Stomach (tissue), 19 donors: Measurements from ENCODE around the gene ATP6V0B. TPM values are rescaled to one million over a fixed set of nuclear protein-coding genes. Genes with fewer than 3 reads are reported as not detected.

ENCODE experiments used
- DNase-seq, 2 donors: peaks; one replicate each; pipeline versions ENCODE4 v3.0.0 to v3.0.0-alpha.2; 2013 to 2019
- H3K27ac ChIP-seq, 5 donors: fragments of 200-600 bp in 4 of 5; sonication (generic) in 4 of 5; one replicate each; pipeline ENCODE4 v1.5.1; 2013 to 2019; ENCODE audit warnings: mild to moderate bottlenecking in 1 of 5, moderate library complexity in 1 of 5
- H3K27me3 ChIP-seq, 3 donors: fragments of 200-600 bp; sonication (generic); one replicate each; pipeline ENCODE4 v1.5.1; 2017 to 2019; ENCODE audit warnings: mixed run types in 1 of 3
- H3K36me3 ChIP-seq, 4 donors: fragments of 200-600 bp; sonication (generic); 1 replicate in 3 of 4; 2 replicates in 1 of 4; pipeline ENCODE4 v1.5.1; 2016 to 2019
- H3K4me1 ChIP-seq, 4 donors: fragments of 200-600 bp; sonication (generic); one replicate each; pipeline ENCODE4 v1.5.1; 2016 to 2019
- H3K4me3 ChIP-seq, 4 donors: fragments of 200-600 bp; sonication (generic) in 3 of 4; one replicate each; pipeline ENCODE4 v1.5.1; 2016 to 2019; ENCODE audit warnings: mild to moderate bottlenecking in 1 of 4
- H3K9me3 ChIP-seq, 4 donors: fragments of 200-600 bp; sonication (generic); one replicate each; pipeline ENCODE4 v1.5.1; 2016 to 2019
- EP300 ChIP-seq: sonication (generic); formaldehyde crosslinking; IDR thresholded peaks from one replicate; pipeline ENCODE4 v1.6.1; 2017; ENCODE audit warnings: antibody characterized with exemption
- POLR2A ChIP-seq, 4 donors: fragments of 450-650 bp; IDR thresholded peaks; one replicate each; pipeline ENCODE4 v1.6.1; 2016; ENCODE audit warnings: antibody characterized with exemption in 4 of 4, control low read depth in 2 of 4, mild to moderate bottlenecking in 1 of 4, moderate library complexity in 1 of 4
- POLR2AphosphoS5 ChIP-seq, 3 donors: sonication (generic); formaldehyde crosslinking; IDR thresholded peaks; one replicate each; pipeline ENCODE4 v1.6.1; 2016; ENCODE audit warnings: antibody characterized with exemption in 3 of 3
- WGBS, 5 donors: extraction: QIAGEN DNeasy Blood & Tissue Kit in 3 of 5; methylation state at CpG; one replicate each; pipeline versions ENCODE4 v1.1.5 to v1.1.7; 2013 to 2018; 5-methylcytosine and 5-hydroxymethylcytosine counted together
- intact Hi-C: fragments of 100-400 bp; cut with DNase I; formaldehyde crosslinking; loops from one replicate; pipeline ENCODE4 v1.15.1; 2023; ENCODE audit warnings: low total_unique reads
- long read RNA-seq, 10 donors: transcript quantifications; one replicate each; lab custom pipeline, GENCODE V29; 2026
- polyA plus RNA-seq, 3 donors: library from polyadenylated mRNA; stranded (reverse); fragments of 200-250 nt; gene quantifications; one replicate each; pipeline ENCODE4 v1.2.3, GENCODE V29; 2013
- total RNA-seq, 5 donors: library from RNA; depleted of rRNA; stranded (reverse); fragments of >200 nt; gene quantifications; one replicate each; pipeline versions ENCODE4 v1.1.0 to v1.2.3, GENCODE V29; 2014 to 2016
- TF ChIP-seq, protein P1 (sequence below), 7 experiments: fragments of 450-650 bp in 4 of 7; fragments of 200-600 bp in 3 of 7; sonication (generic) in 3 of 7; IDR thresholded peaks; one replicate each; pipeline ENCODE4 v1.5.1; 2016 to 2019; ENCODE audit warnings: antibody characterized with exemption in 7 of 7, control low read depth in 2 of 7, mild to moderate bottlenecking in 1 of 7
- donor health status: healthy with polysubstance abuse.
- donor health status: Bipolar disorder and iron deficiency.
- donor health status: healthy.

ATP6V0B gene
- 100 to 1,000 TPM in 1 of 5 donors, 10 to 100 TPM in 4; 32.1 to 142 (median 85.2) TPM for total RNA-seq
- polyA plus RNA-seq = 100 to 1,000 TPM in 2 of 3 donors, 10 to 100 TPM in 1; 94.7 to 188 (median 162) TPM
- long read RNA-seq, donor 1, transcript ATP6V0B-205 (8 exons, 1,298 nt) = major isoform, 16 of 23 reads
- long read RNA-seq, donor 1, partial matches to known transcripts = 0 of 23 reads
- long read RNA-seq, donor 1, other reads (novel, unspliced or antisense) = 0 of 23 reads
- long read RNA-seq, donor 2, transcript ATP6V0B-205 (8 exons, 1,298 nt) = major isoform, 32 of 38 reads
- long read RNA-seq, donor 2, partial matches to known transcripts = 0 of 38 reads
- long read RNA-seq, donor 2, other reads (novel, unspliced or antisense) = 0 of 38 reads
- long read RNA-seq, donor 3, transcript ATP6V0B-205 (8 exons, 1,298 nt) = major isoform, 16 of 31 reads
- long read RNA-seq, donor 3, partial matches to known transcripts = 13 of 31 reads
- long read RNA-seq, donor 3, other reads (novel, unspliced or antisense) = 0 of 31 reads
- long read RNA-seq, donor 4, partial matches to known transcripts = 0 of 1 reads
- long read RNA-seq, donor 4, other reads (novel, unspliced or antisense) = 0 of 1 reads
- long read RNA-seq, donor 5, transcript ATP6V0B-205 (8 exons, 1,298 nt) = major isoform, 40 of 50 reads
- long read RNA-seq, donor 5, partial matches to known transcripts = 6 of 50 reads
- long read RNA-seq, donor 5, other reads (novel, unspliced or antisense) = 0 of 50 reads
- long read RNA-seq, donor 6 = 0 reads
- long read RNA-seq, donor 7, transcript ATP6V0B-205 (8 exons, 1,298 nt) = major isoform, 46 of 58 reads
- long read RNA-seq, donor 7, transcript ATP6V0B-201 (7 exons, 944 nt) = minor isoform, 7 of 58 reads
- long read RNA-seq, donor 7, partial matches to known transcripts = 0 of 58 reads
- long read RNA-seq, donor 7, other reads (novel, unspliced or antisense) = 0 of 58 reads
- long read RNA-seq, donor 8, transcript ATP6V0B-213 (7 exons, 1,685 nt) = minor isoform, 6 of 43 reads
- long read RNA-seq, donor 8, transcript ATP6V0B-205 (8 exons, 1,298 nt) = major isoform, 34 of 43 reads
- long read RNA-seq, donor 8, partial matches to known transcripts = 0 of 43 reads
- long read RNA-seq, donor 8, other reads (novel, unspliced or antisense) = 0 of 43 reads
- long read RNA-seq, donor 9, transcript ATP6V0B-205 (8 exons, 1,298 nt) = major isoform, 35 of 63 reads
- long read RNA-seq, donor 9, transcript ATP6V0B-201 (7 exons, 944 nt) = minor isoform, 5 of 63 reads
- long read RNA-seq, donor 9, partial matches to known transcripts = 17 of 63 reads
- long read RNA-seq, donor 9, other reads (novel, unspliced or antisense) = 0 of 63 reads
- long read RNA-seq, donor 10, transcript ATP6V0B-205 (8 exons, 1,298 nt) = major isoform, 15 of 17 reads
- long read RNA-seq, donor 10, partial matches to known transcripts = 0 of 17 reads
- long read RNA-seq, donor 10, other reads (novel, unspliced or antisense) = 0 of 17 reads

DNA sequence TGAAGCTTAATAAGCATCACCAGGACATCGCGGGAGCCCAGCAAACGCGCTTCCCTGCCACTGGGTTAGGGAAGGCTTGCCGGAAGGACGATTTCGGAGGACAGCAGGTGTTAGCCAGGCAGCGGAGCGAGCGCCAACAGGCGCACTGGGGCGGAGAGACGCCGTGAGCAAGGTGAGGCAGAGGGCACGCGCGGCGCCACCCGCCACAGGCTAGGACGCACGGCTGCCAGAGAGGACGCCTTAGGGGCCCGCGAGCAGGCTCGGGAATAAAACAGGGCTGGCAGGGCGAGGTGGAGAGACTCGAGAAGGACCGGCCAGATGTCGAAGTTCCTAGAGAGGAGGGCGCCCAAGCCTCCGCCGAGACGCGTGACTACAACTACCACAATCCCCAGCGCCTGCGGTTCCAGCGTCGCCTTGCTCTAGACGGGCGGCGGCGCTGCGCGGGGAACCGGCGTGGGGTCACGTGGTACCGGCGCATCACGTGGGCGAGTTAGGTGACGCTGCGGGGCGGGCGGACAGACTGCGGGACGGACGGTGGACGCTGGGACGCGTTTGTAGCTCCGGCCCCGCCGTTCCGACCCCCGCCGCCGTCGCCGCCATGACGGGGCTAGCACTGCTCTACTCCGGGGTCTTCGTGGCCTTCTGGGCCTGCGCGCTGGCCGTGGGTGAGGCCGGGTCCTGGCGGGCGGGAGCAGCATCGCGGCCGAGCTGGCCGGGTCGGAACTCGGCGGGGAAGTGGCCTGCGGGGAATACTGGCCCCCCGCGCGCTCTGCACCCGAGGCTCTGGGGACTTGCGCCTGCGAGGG, at the start of gene ATP6V0B:
ATP6V0B (plus strand) TSS at position 518 of the 806 bp plus-strand sequence; CDS start at position 599, 81 bp downstream.
- Histone ChIP-seq H3K27me3 (no peaks in the 10 kb centered on the region), H3K4me3 (peak within 1 kb of the TSS; percentile 63 to 84 (median 76)), H3K36me3 (peaks cover 13 to 50% (median 40%) of the 10 kb centered on the region in 4 donors), H3K4me1 (peaks cover 46 to 72% (median 63%) of the 10 kb centered on the region in 4 donors), H3K9me3 (no peaks in the 10 kb centered on the region), H3K27ac (peak within 1 kb of the TSS; percentile 90 to 97 (median 96))
- intact Hi-C loops = no loop called here
- DNase-seq = peak; percentile 98 to 99
- WGBS, 5 donors = 0 to 1% (median 1%) methylated on average over 57 to 93 of the region's 93 CpGs
- TF ChIP-seq, protein P1, sequence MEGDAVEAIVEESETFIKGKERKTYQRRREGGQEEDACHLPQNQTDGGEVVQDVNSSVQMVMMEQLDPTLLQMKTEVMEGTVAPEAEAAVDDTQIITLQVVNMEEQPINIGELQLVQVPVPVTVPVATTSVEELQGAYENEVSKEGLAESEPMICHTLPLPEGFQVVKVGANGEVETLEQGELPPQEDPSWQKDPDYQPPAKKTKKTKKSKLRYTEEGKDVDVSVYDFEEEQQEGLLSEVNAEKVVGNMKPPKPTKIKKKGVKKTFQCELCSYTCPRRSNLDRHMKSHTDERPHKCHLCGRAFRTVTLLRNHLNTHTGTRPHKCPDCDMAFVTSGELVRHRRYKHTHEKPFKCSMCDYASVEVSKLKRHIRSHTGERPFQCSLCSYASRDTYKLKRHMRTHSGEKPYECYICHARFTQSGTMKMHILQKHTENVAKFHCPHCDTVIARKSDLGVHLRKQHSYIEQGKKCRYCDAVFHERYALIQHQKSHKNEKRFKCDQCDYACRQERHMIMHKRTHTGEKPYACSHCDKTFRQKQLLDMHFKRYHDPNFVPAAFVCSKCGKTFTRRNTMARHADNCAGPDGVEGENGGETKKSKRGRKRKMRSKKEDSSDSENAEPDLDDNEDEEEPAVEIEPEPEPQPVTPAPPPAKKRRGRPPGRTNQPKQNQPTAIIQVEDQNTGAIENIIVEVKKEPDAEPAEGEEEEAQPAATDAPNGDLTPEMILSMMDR (IDR thresholded peaks at IDR 0.05) = peak in 2 of 7 experiments; percentile 22 to 32
- TF ChIP-seq EP300 (no peak), POLR2AphosphoS5 (IDR thresholded peaks at IDR 0.05) (peak; percentile 91 to 99 (median 98)), POLR2A (IDR thresholded peaks at IDR 0.05) (peak in 1 of 4 donors; percentile 81)

DNA sequence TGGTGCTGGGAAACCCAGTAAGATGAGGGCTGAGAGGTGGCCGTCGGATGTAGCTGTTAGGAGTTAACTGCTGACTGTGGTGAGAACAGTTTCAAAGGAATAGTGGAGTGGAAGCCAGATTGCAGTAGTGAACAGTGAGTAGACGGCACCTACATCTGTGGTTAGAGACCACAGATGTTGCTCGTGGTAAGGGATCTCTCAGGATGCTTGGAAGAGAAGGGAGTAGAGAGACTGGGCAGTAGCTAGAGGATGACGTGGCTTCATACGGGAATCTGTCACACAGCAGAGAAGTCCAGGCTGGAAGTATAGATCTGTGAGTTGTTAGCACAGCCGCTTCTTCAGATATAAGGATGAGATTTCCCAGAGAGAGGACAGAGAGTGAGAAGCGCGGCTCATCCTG, 48.9 kb upstream of the ATP6V0B start:
- no peak for DNase-seq
- Histone ChIP-seq H3K4me3 (no peak overlapping the region), H3K27me3 (no peaks in the 10 kb centered on the region), H3K27ac (no peak overlapping the region), H3K4me1 (no peaks in the 10 kb centered on the region), H3K9me3 (no peaks in the 10 kb centered on the region), H3K36me3 (peaks cover 0 to 31% (median 12%) of the 10 kb centered on the region in 4 donors)
- TF ChIP-seq EP300 = no peak
- whole genome bisulfite sequencing, 5 donors = 90 to 96% (median 93%) methylated on average over 9 of the region's 9 CpGs
- intact Hi-C loops = no loop called here

DNA sequence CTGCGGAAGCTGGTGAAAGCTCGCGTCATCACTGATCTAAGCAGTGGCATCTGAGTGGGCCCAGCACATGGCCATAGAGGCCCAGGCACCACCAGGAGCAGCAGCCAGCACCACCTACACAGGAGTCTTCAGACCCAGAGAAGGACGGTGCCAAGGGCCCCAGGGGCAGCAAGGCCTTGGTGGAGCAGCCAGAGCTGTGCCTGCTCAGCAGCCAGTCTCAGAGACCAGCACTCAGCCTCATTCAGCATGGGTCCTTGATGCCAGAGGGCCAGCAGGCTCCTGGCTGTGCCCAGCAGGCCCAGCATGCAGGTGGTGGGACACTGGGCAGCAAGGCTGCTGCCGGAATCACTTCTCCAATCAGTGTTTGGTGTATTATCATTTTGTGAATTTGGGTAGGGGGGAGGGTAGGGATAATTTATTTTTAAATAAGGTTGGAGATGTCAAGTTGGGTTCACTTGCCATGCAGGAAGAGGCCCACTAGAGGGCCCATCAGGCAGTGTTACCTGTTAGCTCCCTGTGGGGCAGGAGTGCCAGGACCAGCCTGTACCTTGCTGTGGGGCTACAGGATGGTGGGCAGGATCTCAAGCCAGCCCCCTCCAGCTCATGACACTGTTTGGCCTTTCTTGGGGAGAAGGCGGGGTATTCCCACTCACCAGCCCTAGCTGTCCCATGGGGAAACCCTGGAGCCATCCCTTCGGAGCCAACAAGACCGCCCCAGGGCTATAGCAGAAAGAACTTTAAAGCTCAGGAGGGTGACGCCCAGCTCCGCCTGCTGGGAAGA, 44.4 kb upstream of the ATP6V0B start:
- H3K9me3 ChIP-seq = no peaks in the 10 kb centered on the region
- TF ChIP-seq EP300 (no peak), POLR2AphosphoS5 (IDR thresholded peaks at IDR 0.05) (no peak), POLR2A (IDR thresholded peaks at IDR 0.05) (no peak)
- TF ChIP-seq, protein P1 (IDR thresholded peaks at IDR 0.05) = peak in 4 of 7 experiments; percentile 17 to 49 (median 31)
- peaks cover 0 to 18% (median 17%) of the 10 kb centered on the region in 3 donors for H3K27me3 ChIP-seq
- DNase-seq = peak in 1 of 2 donors; percentile 39
- 88 to 95% (median 91%) methylated on average over 10 of the region's 10 CpGs for WGBS, 5 donors
- H3K4me3 ChIP-seq = no peak overlapping the region
- H3K27ac ChIP-seq = no peak overlapping the region
- intact Hi-C loops = loop anchor here (5.0 kb wide), 1 partner anchor 168 kb away; no protein-coding TSS in a partner anchor
- peaks cover 0 to 21% (median 11%) of the 10 kb centered on the region in 4 donors for H3K36me3 ChIP-seq
- H3K4me1 ChIP-seq = peaks cover 16 to 29% (median 22%) of the 10 kb centered on the region in 4 donors
